Activated B cell treated with CpG ODN at 0.5 μM for 24 hours (primary cell): ENCODE measurements around the gene MZB1. TPM values are rescaled to one million over a fixed set of nuclear protein-coding genes. Genes with fewer than 3 reads are reported as not detected.
"Not testable (repeated sequence)": the region's sequence is repeated elsewhere in the genome, so short reads cannot be mapped to it uniquely, and the experiment has no call there.

Experiments used
- ATAC-seq: fragments of 200-7000 bp; cut with Tn5 transposase; one replicate; pipeline ENCODE4 v1.10.0; 2021; ENCODE audit warnings: low read depth, mild to moderate bottlenecking, moderate library complexity
- CTCF ChIA-PET: fragments of 350-600 bp; sonication (Branson Sonifier 250); formaldehyde crosslinking; loops from one replicate; lab custom pipeline; 2021; ENCODE audit warnings: antibody characterized with exemption; lab: Charles Lee
- POLR2A ChIA-PET: fragments of 350-600 bp; sonication (Branson Sonifier 250); formaldehyde crosslinking; loops from one replicate; lab custom pipeline; 2021; ENCODE audit warnings: antibody characterized with exemption; lab: Charles Lee
- DNase-seq: peaks from one replicate; pipeline ENCODE4 v3.0.0; 2022
- H3K27ac Mint-ChIP-seq: one replicate; pipeline ENCODE4 v1.8.0; 2020; ENCODE audit warnings: mixed read lengths
- H3K27me3 Mint-ChIP-seq: one replicate; pipeline ENCODE4 v1.8.0; 2021; ENCODE audit warnings: mixed read lengths
- H3K36me3 Mint-ChIP-seq: one replicate; pipeline ENCODE4 v1.8.0; 2021; ENCODE audit warnings: low read depth, mixed read lengths
- H3K4me1 Mint-ChIP-seq: one replicate; pipeline ENCODE4 v1.8.0; 2021; ENCODE audit warnings: mixed read lengths
- H3K4me3 Mint-ChIP-seq: one replicate; pipeline ENCODE4 v1.8.0; 2020; ENCODE audit warnings: mild to moderate bottlenecking, mixed read lengths
- H3K9me3 Mint-ChIP-seq: one replicate; pipeline ENCODE4 v1.8.0; 2020; ENCODE audit warnings: mixed read lengths
- intact Hi-C: fragments of 100-400 bp; cut with micrococcal nuclease; formaldehyde crosslinking; loops from one replicate; pipeline ENCODE4 v1.15.1; 2024
- total RNA-seq: library from RNA; stranded (reverse); gene quantifications from 2 replicates; pipeline ENCODE4 v1.2.3, GENCODE V29; 2022
- TF ChIP-seq, protein P1 (sequence below): fragments of 200-600 bp; IDR thresholded peaks from one replicate; pipeline ENCODE4 v1.8.0; 2022; ENCODE audit warnings: antibody characterized with exemption, mild to moderate bottlenecking

The MZB1 gene
- total RNA-seq, 1 donor from 2014 or later, result 47.1 TPM

DNA sequence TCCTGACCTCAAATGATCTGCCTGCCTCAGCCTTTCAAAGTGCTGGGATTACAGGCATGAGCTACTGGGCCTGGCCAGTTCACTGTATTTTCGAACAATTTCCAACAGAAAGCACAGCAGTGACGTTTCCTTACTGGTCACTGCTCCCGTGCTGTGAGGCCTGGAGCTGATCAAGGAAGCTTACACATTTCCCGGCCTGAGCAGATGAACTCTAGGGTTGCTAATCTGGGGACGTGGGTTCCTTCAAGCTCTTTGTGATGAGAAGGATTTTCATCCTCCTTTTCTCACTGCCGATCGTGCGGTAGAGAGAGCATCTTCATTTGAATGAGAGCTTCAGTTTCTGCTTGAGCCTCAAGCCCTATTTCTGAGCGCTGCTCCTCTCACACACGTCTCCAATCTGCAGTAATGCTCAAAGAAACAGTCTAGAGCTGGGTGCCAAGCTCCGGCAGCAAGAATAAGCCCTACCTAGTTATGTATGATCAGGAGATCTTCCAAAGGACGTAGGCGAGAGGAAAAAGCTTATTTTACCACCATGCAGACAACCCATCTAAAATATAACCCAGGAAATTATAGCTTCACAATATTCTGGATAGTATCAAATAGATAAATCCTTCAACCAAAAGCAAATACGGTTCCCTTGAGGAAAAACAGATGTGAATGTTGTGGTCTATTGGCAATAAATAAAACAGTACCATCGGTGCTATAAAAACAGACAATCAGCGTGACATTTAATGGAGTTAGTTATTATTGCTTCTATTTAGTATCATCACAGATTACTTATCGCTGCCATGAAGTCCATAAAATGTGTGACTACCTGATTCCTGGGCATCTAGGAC, 21.5 kb upstream of the MZB1 start:
- H3K27me3 Mint-ChIP-seq, result no peaks in the 10 kb centered on the region
- no peak for ATAC-seq
- peaks cover 7% of the 10 kb centered on the region for H3K36me3 Mint-ChIP-seq
- no peak overlapping the region for H3K27ac Mint-ChIP-seq
- peaks cover 23% of the 10 kb centered on the region for H3K4me1 Mint-ChIP-seq
- POLR2A ChIA-PET, result interaction anchor here (0.5 to 1.4 kb wide), 4 partner anchors 21 to 1003 kb away, joined by 3 to 5 read pairs (median 4); partner anchors contain the start of genes DNAJC18 and MZB1
- CTCF ChIA-PET, result interaction anchor here (0.6 kb wide), 1 partner anchor 107 kb away, joined by 4 read pairs; no protein-coding TSS in a partner anchor
- DNase-seq, result no peak
- no peak overlapping the region for H3K4me3 Mint-ChIP-seq
- intact Hi-C loops, result no loop called here
- TF ChIP-seq, protein P1, sequence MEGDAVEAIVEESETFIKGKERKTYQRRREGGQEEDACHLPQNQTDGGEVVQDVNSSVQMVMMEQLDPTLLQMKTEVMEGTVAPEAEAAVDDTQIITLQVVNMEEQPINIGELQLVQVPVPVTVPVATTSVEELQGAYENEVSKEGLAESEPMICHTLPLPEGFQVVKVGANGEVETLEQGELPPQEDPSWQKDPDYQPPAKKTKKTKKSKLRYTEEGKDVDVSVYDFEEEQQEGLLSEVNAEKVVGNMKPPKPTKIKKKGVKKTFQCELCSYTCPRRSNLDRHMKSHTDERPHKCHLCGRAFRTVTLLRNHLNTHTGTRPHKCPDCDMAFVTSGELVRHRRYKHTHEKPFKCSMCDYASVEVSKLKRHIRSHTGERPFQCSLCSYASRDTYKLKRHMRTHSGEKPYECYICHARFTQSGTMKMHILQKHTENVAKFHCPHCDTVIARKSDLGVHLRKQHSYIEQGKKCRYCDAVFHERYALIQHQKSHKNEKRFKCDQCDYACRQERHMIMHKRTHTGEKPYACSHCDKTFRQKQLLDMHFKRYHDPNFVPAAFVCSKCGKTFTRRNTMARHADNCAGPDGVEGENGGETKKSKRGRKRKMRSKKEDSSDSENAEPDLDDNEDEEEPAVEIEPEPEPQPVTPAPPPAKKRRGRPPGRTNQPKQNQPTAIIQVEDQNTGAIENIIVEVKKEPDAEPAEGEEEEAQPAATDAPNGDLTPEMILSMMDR, result no peak
- no peaks in the 10 kb centered on the region for H3K9me3 Mint-ChIP-seq

DNA sequence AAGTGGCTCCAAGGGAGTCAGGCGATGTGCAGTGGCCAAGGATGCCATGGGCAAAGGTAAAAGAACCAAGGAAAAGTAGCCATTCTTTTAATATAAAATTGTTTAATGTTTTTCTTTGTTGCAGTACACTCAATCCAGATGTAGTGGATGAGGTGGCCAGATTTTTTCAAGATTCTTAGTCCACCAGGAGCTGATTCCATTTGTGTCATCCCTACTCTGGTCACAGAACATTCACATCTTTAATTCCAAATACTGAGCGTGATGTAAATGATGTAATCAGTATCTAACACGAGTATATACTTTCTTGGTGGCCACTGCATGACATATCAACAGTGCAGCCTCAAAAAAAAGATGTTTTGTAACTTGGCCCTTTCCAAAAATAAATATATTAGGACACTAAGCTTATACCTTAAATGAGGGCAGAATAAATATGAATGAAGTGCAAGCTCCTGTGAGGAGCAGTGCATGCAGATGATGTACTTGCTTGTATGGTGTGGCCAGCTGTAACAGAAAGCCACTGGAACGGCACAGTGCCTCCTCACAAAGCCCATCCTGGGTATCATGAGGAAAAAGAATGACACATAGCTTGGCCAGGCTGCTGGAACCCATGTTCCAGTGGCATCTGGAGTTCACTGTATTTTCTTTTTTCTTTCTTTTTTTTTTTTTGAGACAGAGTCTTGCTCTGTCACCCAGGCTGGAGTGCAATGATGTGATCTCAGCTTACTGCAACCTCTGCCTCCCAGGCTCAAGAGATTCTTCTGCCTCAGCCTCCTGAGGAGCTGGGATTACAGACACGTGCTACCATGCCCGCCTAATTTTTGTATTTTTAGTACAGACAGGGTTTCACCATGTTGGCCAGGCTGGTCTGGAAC, 20.6 kb upstream of the MZB1 start:
- ATAC-seq (no peak), DNase-seq (no peak)
- Mint-ChIP-seq H3K4me1 (peaks cover 23% of the 10 kb centered on the region), H3K36me3 (peaks cover 7% of the 10 kb centered on the region), H3K4me3 (no peak overlapping the region), H3K9me3 (no peaks in the 10 kb centered on the region), H3K27ac (no peak overlapping the region), H3K27me3 (no peaks in the 10 kb centered on the region)
- ChIA-PET POLR2A (interaction anchor here (0.8 to 1.4 kb wide), 3 partner anchors 20 to 105 kb away, joined by 3 to 4 read pairs (median 3); partner anchors contain the start of genes DNAJC18 and MZB1), CTCF (interaction anchor here (1.2 kb wide), 1 partner anchor 14 kb away, joined by 3 read pairs; no protein-coding TSS in a partner anchor)
- TF ChIP-seq, protein P1, result no peak
- intact Hi-C loops, result no loop called here

DNA sequence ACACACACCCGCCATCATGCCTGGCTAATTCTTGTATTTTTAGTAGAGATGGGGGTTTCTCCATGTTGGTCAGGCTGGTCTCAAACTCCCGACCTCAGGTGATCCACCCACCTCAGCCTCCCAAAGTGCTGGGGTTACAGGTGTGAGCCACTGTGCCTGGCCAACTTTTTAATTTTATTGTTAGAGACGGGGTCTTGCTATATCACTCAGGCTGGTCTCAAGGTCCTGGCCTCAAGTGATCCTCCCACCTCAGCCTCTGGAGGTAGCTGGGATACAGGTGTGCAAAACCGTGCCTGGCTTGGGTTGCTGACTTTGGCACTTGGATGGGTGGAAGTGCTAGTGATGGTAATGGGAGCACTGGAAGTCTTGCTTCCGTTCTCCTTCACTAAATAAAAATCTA, 19.4 kb upstream of the MZB1 start:
- intact Hi-C loops, result loop anchor here (10.0 kb wide), 1 partner anchor 944 kb away; the partner anchor contains the start of gene EGR1
- H3K27me3 Mint-ChIP-seq, H3K4me3 Mint-ChIP-seq, H3K9me3 Mint-ChIP-seq, H3K36me3 Mint-ChIP-seq, ATAC-seq, CTCF ChIA-PET, DNase-seq: not testable (repeated sequence)
- POLR2A ChIA-PET, result interaction anchor here (0.8 kb wide), 1 partner anchor 106 kb away, joined by 3 read pairs; no protein-coding TSS in a partner anchor
- peak overlapping the region; percentile 46 for H3K27ac Mint-ChIP-seq
- H3K4me1 Mint-ChIP-seq, result peaks cover 34% of the 10 kb centered on the region

DNA sequence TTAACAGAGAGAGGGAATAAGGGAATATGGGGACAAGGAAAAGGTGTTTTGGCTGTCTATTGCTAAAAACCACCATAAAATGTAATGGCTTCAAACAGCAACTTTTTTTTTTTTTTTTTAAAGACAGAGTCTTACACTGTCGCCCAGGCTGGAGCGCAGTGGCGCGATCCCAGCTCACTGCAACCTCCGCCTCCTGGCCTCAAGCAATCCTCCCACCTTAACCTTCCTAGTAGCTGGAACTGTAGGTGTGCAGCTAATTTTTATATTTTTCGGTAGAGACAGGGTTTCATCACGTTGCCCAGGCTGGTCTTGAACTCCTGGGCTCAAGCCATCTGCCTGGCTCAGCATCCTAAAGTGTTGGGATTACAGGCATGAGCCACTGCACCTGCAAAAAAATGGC, 18.5 kb upstream of the MZB1 start:
- Mint-ChIP-seq H3K4me3 (no peak overlapping the region), H3K27ac (peak overlapping the region; percentile 81), H3K36me3 (peaks cover 3% of the 10 kb centered on the region), H3K9me3 (no peaks in the 10 kb centered on the region), H3K4me1 (peaks cover 43% of the 10 kb centered on the region), H3K27me3 (no peaks in the 10 kb centered on the region)
- DNase-seq, result no peak
- intact Hi-C loops, result loop anchor here (10.0 kb wide), 1 partner anchor 943 kb away; the partner anchor contains the start of gene EGR1
- no peak for ATAC-seq
- POLR2A ChIA-PET, result interaction anchor here (0.6 to 1.8 kb wide), 7 partner anchors 16 to 293 kb away, joined by 3 to 14 read pairs (median 5); partner anchors contain the start of genes MZB1 and PAIP2
- CTCF ChIA-PET, result interaction anchor here (0.8 to 1.3 kb wide), 2 partner anchors 14 to 157 kb away, joined by 3 to 4 read pairs; no protein-coding TSS in a partner anchor
- TF ChIP-seq, protein P1, result no peak

DNA sequence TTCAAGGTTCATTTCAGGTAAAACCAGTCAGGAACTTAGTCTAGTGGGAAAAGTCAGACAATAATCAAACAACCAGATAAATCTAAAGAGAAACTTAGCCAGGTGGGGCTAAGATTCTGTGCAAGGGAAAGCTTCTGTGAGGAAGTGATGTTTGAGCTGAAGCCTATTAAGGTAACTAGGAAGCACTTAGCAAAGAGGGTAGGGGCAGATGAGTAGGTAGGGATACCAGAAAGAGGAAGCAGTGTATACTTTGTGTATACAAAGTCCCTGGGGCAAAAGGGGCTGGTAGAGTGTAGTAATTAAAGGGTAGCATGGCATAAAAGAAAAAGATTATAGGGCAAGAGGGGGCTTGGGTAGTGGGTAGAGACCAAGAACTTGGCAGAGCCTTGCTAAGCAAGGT, 17.8 kb upstream of the MZB1 start:
- H3K4me3 Mint-ChIP-seq, result peak overlapping the region; percentile 11
- H3K27ac Mint-ChIP-seq, result peak overlapping the region; percentile 81
- intact Hi-C loops, result loop anchor here (1.0 to 10.0 kb wide), 2 partner anchors 15 to 943 kb away; partner anchors contain the start of gene EGR1
- POLR2A ChIA-PET, result interaction anchor here (0.6 to 1.8 kb wide), 11 partner anchors 15 to 292 kb away, joined by 3 to 14 read pairs (median 3); partner anchors contain the start of genes DNAJC18, MZB1, PAIP2 and UBE2D2
- peaks cover 49% of the 10 kb centered on the region for H3K4me1 Mint-ChIP-seq
- no peak for DNase-seq
- peaks cover 3% of the 10 kb centered on the region for H3K36me3 Mint-ChIP-seq
- no peaks in the 10 kb centered on the region for H3K9me3 Mint-ChIP-seq
- no peaks in the 10 kb centered on the region for H3K27me3 Mint-ChIP-seq
- TF ChIP-seq, protein P1, result no peak
- peak; percentile 46 for ATAC-seq
- CTCF ChIA-PET, result interaction anchor here (0.8 to 1.3 kb wide), 4 partner anchors 13 to 156 kb away, joined by 3 to 4 read pairs (median 4); no protein-coding TSS in a partner anchor
